Smooth muscle cell (in vitro differentiated cells): Measurements from ENCODE around the gene RXRA. TPM values are rescaled to one million over a fixed set of nuclear protein-coding genes. Genes with fewer than 3 reads are reported as not detected.

ENCODE experiments used
- DNase-seq: peaks from one replicate; lab custom pipeline; 2025; ENCODE audit not compliant: unreplicated experiment; lab: John Stamatoyannopoulos, UW
- H2AFZ ChIP-seq: fragments of 200-600 bp; sonication (generic); 2 replicates; pipeline ENCODE4 v1.6.0; 2016; ENCODE audit warnings: antibody characterized with exemption, low read depth, mild to moderate bottlenecking
- H3F3A ChIP-seq: fragments of 200-600 bp; sonication (generic); 2 replicates; pipeline ENCODE4 v1.6.0; 2017; ENCODE audit warnings: antibody characterized with exemption, low read depth
- H3K27ac ChIP-seq: fragments of 200-600 bp; sonication (generic); 2 replicates; pipeline ENCODE4 v1.5.1; 2016; ENCODE audit warnings: low read depth, mild to moderate bottlenecking
- H3K27me3 ChIP-seq: fragments of 200-600 bp; sonication (generic); 2 replicates; pipeline ENCODE4 v1.6.1; 2016; ENCODE audit warnings: low read depth, mild to moderate bottlenecking
- H3K36me3 ChIP-seq: fragments of 200-600 bp; sonication (generic); 2 replicates; pipeline ENCODE4 v1.5.1; 2016; ENCODE audit warnings: low read depth
- H3K4me1 ChIP-seq: fragments of 200-600 bp; sonication (generic); 2 replicates; pipeline ENCODE4 v1.5.1; 2016; ENCODE audit warnings: low read depth
- H3K4me2 ChIP-seq: fragments of 200-600 bp; sonication (generic); 2 replicates; pipeline ENCODE4 v1.6.0; 2016; ENCODE audit warnings: mild to moderate bottlenecking
- H3K4me3 ChIP-seq: fragments of 200-600 bp; sonication (generic); 2 replicates; pipeline ENCODE4 v1.5.1; 2016; ENCODE audit warnings: mild to moderate bottlenecking
- H3K79me2 ChIP-seq: fragments of 200-600 bp; sonication (generic); 2 replicates; pipeline ENCODE4 v1.6.0; 2016; ENCODE audit warnings: low read depth, mild to moderate bottlenecking
- H3K9ac ChIP-seq: fragments of 200-600 bp; sonication (generic); 2 replicates; pipeline ENCODE4 v1.6.0; 2016; ENCODE audit warnings: low read depth
- H3K9me3 ChIP-seq: fragments of 200-600 bp; sonication (generic); replicated peaks from 2 replicates; pipeline ENCODE4 v1.5.1; 2016; ENCODE audit warnings: low read depth
- H4K20me1 ChIP-seq: fragments of 200-600 bp; sonication (generic); 2 replicates; pipeline ENCODE4 v1.6.0; 2016; ENCODE audit warnings: low read depth
- CTCF ChIP-seq: fragments of 200-600 bp; sonication (generic); IDR thresholded peaks from 2 replicates; pipeline ENCODE4 v1.5.1; 2017; ENCODE audit warnings: borderline replicate concordance, mild to moderate bottlenecking, antibody characterized with exemption; ENCODE audit not compliant: insufficient read depth, poor library complexity, severe bottlenecking
- WGBS: methylation state at CpG from one replicate; pipeline ENCODE4 v1.1.7; 2016; ENCODE audit warnings: low lambda C conversion rate; 5-methylcytosine and 5-hydroxymethylcytosine counted together
- polyA plus RNA-seq: library from polyadenylated mRNA; unstranded; fragments of >200 nt; fragmentation: Nextera tagmentation; extraction: Ambion mirVana; gene quantifications from 2 replicates; pipeline ENCODE4 v1.2.1, GENCODE V29; 2016
- total RNA-seq: library from RNA; depleted of rRNA; stranded (reverse); fragments of >200 nt; gene quantifications from 2 replicates; pipeline ENCODE4 v1.2.3, GENCODE V29; 2014

Gene RXRA
- total and polyA plus RNA-seq, 2 experiments from 2014 or later = 8.9 to 23.1 TPM

GRCh38 chr9:134435550-134436378 lies 109.5 kb downstream of the RXRA start:
- no peak overlapping the region for H2AFZ ChIP-seq
- peaks cover 13% of the 10 kb centered on the region for H3F3A ChIP-seq
- H3K27me3 ChIP-seq = no peaks in the 10 kb centered on the region
- no peaks in the 10 kb centered on the region for H3K36me3 ChIP-seq
- H3K9me3 ChIP-seq = no peaks in the 10 kb centered on the region
- no peaks in the 10 kb centered on the region for H3K79me2 ChIP-seq
- TF ChIP-seq CTCF = no peak
- no peak overlapping the region for H3K9ac ChIP-seq
- no peaks in the 10 kb centered on the region for H4K20me1 ChIP-seq
- 78% methylated on average over 17 of the region's 17 CpGs for WGBS
- DNase-seq = no peak
- no peak overlapping the region for H3K4me3 ChIP-seq
- H3K4me1 ChIP-seq = no peaks in the 10 kb centered on the region
- H3K27ac ChIP-seq = no peak overlapping the region
- peak overlapping the region; percentile 75 for H3K4me2 ChIP-seq

GRCh38 chr9:134436379-134436762 lies 110.1 kb downstream of the RXRA start:
- WGBS = 90% methylated on average over 12 of the region's 12 CpGs
- Histone ChIP-seq H4K20me1 (no peaks in the 10 kb centered on the region), H3K36me3 (no peaks in the 10 kb centered on the region), H3K4me1 (no peaks in the 10 kb centered on the region), H3K4me2 (no peak overlapping the region), H3K79me2 (no peaks in the 10 kb centered on the region), H3F3A (peaks cover 13% of the 10 kb centered on the region), H3K4me3 (no peak overlapping the region), H2AFZ (no peak overlapping the region), H3K27me3 (no peaks in the 10 kb centered on the region), H3K9me3 (no peaks in the 10 kb centered on the region), H3K27ac (no peak overlapping the region), H3K9ac (no peak overlapping the region)
- DNase-seq = no peak
- TF ChIP-seq CTCF = no peak

GRCh38 chr9:134436911-134437310 lies 110.7 kb downstream of the RXRA start:
- H3K4me2 ChIP-seq = no peak overlapping the region
- H3K36me3 ChIP-seq = no peaks in the 10 kb centered on the region
- no peaks in the 10 kb centered on the region for H3K27me3 ChIP-seq
- peaks cover 13% of the 10 kb centered on the region for H3F3A ChIP-seq
- 94% methylated on average over 13 of the region's 13 CpGs for WGBS
- H3K79me2 ChIP-seq = no peaks in the 10 kb centered on the region
- no peak overlapping the region for H2AFZ ChIP-seq
- no peak for TF ChIP-seq CTCF
- no peaks in the 10 kb centered on the region for H3K9me3 ChIP-seq
- H3K9ac ChIP-seq = no peak overlapping the region
- no peak overlapping the region for H3K27ac ChIP-seq
- no peaks in the 10 kb centered on the region for H4K20me1 ChIP-seq
- no peak for DNase-seq
- no peaks in the 10 kb centered on the region for H3K4me1 ChIP-seq
- no peak overlapping the region for H3K4me3 ChIP-seq
